HG03108 (cell line): ENCODE data around the gene CCNK.

Experiments
- ATAC-seq: cut with Tn5 transposase; IDR thresholded peaks from one replicate; pipeline ENCODE4 v1.9.1; 2021; ENCODE audit warnings: moderate library complexity; ENCODE audit not compliant: unreplicated experiment

The CCNK gene

GRCh38 chr14:99549684-99550083 lies 68.5 kb downstream of the CCNK start:
- ATAC-seq = no peak

GRCh38 chr14:99550387-99550992 lies 69.3 kb downstream of the CCNK start:
- ATAC-seq = no peak

GRCh38 chr14:99551034-99551922 lies 70.1 kb downstream of the CCNK start:
- ATAC-seq = no peak

GRCh38 chr14:99552021-99552553 lies 70.9 kb downstream of the CCNK start:
- no peak for ATAC-seq

- no peak for ATAC-seq
These were observed 71.5 kb downstream of the CCNK start for GRCh38 chr14:99552572-99553216.

GRCh38 chr14:99554184-99554583 lies 73.0 kb downstream of the CCNK start:
- no peak for ATAC-seq

GRCh38 chr14:99554757-99555531 lies 73.7 kb downstream of the CCNK start:
- ATAC-seq = no peak

GRCh38 chr14:99556134-99556791 lies 75.1 kb downstream of the CCNK start:
- ATAC-seq = no peak

GRCh38 chr14:99559286-99559990 lies 78.2 kb downstream of the CCNK start:
- no peak for ATAC-seq

GRCh38 chr14:99560403-99560802 lies 79.2 kb downstream of the CCNK start:
- ATAC-seq = no peak

GRCh38 chr14:99560922-99561683 lies 79.9 kb downstream of the CCNK start:
- no peak for ATAC-seq

- no peak for ATAC-seq
These were observed 80.7 kb downstream of the CCNK start for GRCh38 chr14:99561864-99562263.
